Ishikawa (cell line): ENCODE data around the gene CNTNAP5.

Experiments
- CEBPB ChIP-seq: IDR thresholded peaks from 2 replicates; pipeline ENCODE4 v1.6.1; 2012
- CREB1 ChIP-seq: IDR thresholded peaks from 2 replicates; pipeline ENCODE4 v1.6.1; 2012; ENCODE audit warnings: low read depth
- EGR1 ChIP-seq: IDR thresholded peaks from 2 replicates; pipeline ENCODE4 v1.6.1; 2012
- EP300 ChIP-seq: IDR thresholded peaks from 2 replicates; pipeline ENCODE4 v1.6.1; 2012; ENCODE audit warnings: borderline replicate concordance
- FOXM1 ChIP-seq: IDR thresholded peaks from 2 replicates; pipeline ENCODE4 v1.6.1; 2012; ENCODE audit warnings: low read depth, borderline replicate concordance
- NFIC ChIP-seq: IDR thresholded peaks from 2 replicates; pipeline ENCODE4 v1.6.1; 2012
- RAD21 ChIP-seq: IDR thresholded peaks from 2 replicates; pipeline ENCODE4 v1.6.1; 2012; ENCODE audit warnings: low read depth
- TAF1 ChIP-seq: IDR thresholded peaks from 2 replicates; pipeline ENCODE4 v1.6.1; 2012; ENCODE audit warnings: low read depth, mild to moderate bottlenecking
- TCF12 ChIP-seq: IDR thresholded peaks from 2 replicates; pipeline ENCODE4 v1.6.1; 2012; ENCODE audit warnings: low read depth
- TEAD4 ChIP-seq: IDR thresholded peaks from 2 replicates; pipeline ENCODE4 v1.6.1; 2012
- YY1 ChIP-seq: IDR thresholded peaks from 2 replicates; pipeline ENCODE4 v1.6.1; 2012; ENCODE audit warnings: low read depth
- ZBTB7A ChIP-seq: IDR thresholded peaks from 2 replicates; pipeline ENCODE4 v1.6.1; 2012; ENCODE audit warnings: low read depth
- TF ChIP-seq, protein P1 (sequence below): IDR thresholded peaks from 2 replicates; pipeline ENCODE4 v1.6.1; 2012
- TF ChIP-seq, protein P2 (sequence below): IDR thresholded peaks from 2 replicates; pipeline ENCODE4 v1.6.1; 2012
- TF ChIP-seq, protein P3 (sequence below): IDR thresholded peaks from 2 replicates; pipeline ENCODE4 v1.6.1; 2012; ENCODE audit warnings: low read depth, mild to moderate bottlenecking

CNTNAP5 gene

DNA sequence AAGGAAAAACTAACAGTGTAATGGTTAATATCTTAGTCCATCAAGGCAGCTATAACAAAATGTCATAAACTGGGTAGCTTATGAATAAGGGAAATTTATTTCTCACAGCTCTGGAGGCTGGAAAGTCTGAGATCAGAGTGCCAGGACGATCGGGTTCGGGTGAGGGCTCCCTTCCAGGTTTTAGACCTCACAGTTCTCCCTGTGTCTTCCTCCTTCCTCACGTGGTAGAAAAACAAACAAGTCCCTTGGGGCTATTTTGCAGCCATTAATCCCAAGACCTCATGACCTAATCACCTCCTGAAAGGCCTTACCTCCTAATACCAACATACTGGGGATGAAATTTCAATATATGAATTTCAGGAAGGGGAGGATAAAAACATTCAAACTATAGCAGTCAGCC, 455.9 kb downstream of the CNTNAP5 start:
- TF ChIP-seq, protein P1, sequence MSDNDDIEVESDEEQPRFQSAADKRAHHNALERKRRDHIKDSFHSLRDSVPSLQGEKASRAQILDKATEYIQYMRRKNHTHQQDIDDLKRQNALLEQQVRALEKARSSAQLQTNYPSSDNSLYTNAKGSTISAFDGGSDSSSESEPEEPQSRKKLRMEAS = no peak
- TF ChIP-seq RAD21 (no peak), NFIC (no peak), EP300 (no peak), CEBPB (no peak), TAF1 (no peak)
- TF ChIP-seq, protein P2, sequence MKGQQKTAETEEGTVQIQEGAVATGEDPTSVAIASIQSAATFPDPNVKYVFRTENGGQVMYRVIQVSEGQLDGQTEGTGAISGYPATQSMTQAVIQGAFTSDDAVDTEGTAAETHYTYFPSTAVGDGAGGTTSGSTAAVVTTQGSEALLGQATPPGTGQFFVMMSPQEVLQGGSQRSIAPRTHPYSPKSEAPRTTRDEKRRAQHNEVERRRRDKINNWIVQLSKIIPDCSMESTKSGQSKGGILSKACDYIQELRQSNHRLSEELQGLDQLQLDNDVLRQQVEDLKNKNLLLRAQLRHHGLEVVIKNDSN = no peak

DNA sequence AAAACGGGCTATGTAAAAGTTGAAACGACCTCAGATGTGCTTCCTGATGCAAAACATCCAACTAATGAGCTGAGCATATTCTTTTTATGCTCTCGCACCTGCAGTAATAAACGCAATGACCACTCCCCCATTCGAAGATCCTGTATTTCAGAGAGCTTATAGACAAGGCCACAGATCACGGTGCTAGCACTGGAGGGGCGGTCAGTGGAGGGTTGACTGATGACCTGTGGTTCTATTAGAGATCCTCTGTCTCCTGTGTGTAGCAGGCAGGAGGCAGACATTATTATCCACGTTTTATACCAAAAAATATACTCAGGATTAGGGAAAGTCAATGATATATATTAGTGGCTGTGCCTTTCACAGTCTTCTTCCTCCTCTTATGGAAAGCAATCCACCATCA, 457.0 kb downstream of the CNTNAP5 start:
- no peak for TF ChIP-seq CEBPB

DNA sequence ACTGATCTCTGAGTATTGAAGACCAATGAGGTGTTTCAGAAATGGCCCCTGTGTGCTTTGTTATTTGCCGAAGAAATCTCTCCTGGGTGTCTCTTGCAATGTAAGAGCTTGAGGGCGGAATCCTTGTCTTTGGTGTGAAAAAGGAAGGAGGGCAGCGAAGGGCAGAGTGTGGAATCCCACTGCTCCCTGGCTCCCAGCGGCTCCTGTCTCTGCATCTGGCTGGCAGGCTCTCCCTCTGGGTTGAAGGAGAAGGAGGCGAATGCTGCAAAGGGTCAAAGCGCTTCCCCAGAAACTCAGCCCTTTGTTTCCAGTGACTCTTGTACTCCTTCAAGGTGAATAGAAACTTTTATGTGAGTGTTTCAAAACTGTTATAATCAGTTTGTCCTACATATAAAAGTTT, 457.5 kb downstream of the CNTNAP5 start:
- no peak for TF ChIP-seq TEAD4
- TF ChIP-seq, protein P3, sequence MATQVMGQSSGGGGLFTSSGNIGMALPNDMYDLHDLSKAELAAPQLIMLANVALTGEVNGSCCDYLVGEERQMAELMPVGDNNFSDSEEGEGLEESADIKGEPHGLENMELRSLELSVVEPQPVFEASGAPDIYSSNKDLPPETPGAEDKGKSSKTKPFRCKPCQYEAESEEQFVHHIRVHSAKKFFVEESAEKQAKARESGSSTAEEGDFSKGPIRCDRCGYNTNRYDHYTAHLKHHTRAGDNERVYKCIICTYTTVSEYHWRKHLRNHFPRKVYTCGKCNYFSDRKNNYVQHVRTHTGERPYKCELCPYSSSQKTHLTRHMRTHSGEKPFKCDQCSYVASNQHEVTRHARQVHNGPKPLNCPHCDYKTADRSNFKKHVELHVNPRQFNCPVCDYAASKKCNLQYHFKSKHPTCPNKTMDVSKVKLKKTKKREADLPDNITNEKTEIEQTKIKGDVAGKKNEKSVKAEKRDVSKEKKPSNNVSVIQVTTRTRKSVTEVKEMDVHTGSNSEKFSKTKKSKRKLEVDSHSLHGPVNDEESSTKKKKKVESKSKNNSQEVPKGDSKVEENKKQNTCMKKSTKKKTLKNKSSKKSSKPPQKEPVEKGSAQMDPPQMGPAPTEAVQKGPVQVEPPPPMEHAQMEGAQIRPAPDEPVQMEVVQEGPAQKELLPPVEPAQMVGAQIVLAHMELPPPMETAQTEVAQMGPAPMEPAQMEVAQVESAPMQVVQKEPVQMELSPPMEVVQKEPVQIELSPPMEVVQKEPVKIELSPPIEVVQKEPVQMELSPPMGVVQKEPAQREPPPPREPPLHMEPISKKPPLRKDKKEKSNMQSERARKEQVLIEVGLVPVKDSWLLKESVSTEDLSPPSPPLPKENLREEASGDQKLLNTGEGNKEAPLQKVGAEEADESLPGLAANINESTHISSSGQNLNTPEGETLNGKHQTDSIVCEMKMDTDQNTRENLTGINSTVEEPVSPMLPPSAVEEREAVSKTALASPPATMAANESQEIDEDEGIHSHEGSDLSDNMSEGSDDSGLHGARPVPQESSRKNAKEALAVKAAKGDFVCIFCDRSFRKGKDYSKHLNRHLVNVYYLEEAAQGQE = no peak

DNA sequence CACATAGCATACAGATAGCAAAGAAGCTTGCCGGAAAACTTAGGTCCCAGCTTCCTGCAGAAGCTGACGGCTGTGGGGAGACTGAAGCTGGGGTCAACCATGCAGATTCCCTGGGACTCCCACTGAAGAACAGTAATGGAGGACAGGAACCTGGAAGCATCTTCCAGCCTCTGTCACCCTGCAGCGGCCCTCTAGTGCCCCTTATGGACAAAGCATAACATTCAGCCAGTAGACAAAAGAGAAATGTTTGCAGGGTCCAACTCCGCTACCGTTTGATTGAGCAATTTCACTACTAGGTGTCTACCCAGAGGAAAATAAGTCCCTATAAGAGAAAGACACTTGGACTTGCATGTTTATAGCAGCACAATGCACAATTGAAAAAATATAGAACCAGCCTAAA, 460.6 kb downstream of the CNTNAP5 start:
- TF ChIP-seq, protein P3 = no peak
- TF ChIP-seq TEAD4 = no peak
- TF ChIP-seq CEBPB = no peak
- no peak for TF ChIP-seq FOXM1
- TF ChIP-seq YY1 = no peak
- TF ChIP-seq TAF1 = no peak
- no peak for TF ChIP-seq EP300
- TF ChIP-seq CREB1 = no peak
- TF ChIP-seq, protein P1 = no peak
- no peak for TF ChIP-seq RAD21
- no peak for TF ChIP-seq TCF12
- no peak for TF ChIP-seq EGR1
- TF ChIP-seq, protein P2 = no peak
- no peak for TF ChIP-seq ZBTB7A
- TF ChIP-seq NFIC = no peak

DNA sequence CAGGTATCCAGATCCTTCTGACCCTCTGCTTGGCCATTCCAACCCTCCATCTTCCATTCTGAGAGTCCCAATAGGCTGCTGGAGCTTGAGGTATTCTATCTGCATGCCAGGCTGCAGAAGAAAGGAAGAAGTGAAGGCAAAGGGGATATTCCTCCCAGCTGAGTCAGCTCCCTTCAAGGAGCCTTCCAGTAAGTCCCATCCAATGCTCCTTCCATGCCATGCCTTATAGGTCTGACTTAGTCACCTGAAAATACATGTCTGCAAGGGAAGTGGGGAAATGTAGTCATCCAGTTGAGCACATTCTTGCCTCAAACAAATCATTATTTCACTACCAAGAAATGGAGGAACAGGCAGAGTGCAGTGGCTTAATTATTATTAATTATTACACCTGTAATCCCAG, 464.6 kb downstream of the CNTNAP5 start:
- TF ChIP-seq RAD21 (no peak), NFIC (no peak), FOXM1 (no peak), TCF12 (no peak), ZBTB7A (no peak), EGR1 (no peak), EP300 (no peak), TEAD4 (no peak), CEBPB (no peak), CREB1 (no peak), TAF1 (no peak), YY1 (no peak)
- TF ChIP-seq, protein P2 = no peak
- TF ChIP-seq, protein P3 = no peak
- TF ChIP-seq, protein P1 = no peak
